Gastroesophageal sphincter (tissue), 3 donors: ENCODE results near the gene HMGB1.

Experiments used
- CTCF ChIP-seq, 4 experiments: fragments of 200-600 bp in 2 of 4; fragments of 450-650 bp in 2 of 4; sonication (generic) in 1 of 4; IDR thresholded peaks; one replicate each; pipeline ENCODE4 v1.5.1; 2017 to 2019; ENCODE audit warnings: antibody characterized with exemption in 4 of 4, mild to moderate bottlenecking in 2 of 4, moderate library complexity in 2 of 4
- POLR2A ChIP-seq, 2 donors: fragments of 450-650 bp; IDR thresholded peaks; one replicate each; pipeline ENCODE4 v1.6.1; 2017; ENCODE audit warnings: antibody characterized with exemption in 2 of 2, mild to moderate bottlenecking in 2 of 2, moderate library complexity in 1 of 2
- POLR2AphosphoS5 ChIP-seq: sonication (generic); formaldehyde crosslinking; IDR thresholded peaks from one replicate; pipeline ENCODE4 v1.6.1; 2017; ENCODE audit warnings: antibody characterized with exemption

DNA sequence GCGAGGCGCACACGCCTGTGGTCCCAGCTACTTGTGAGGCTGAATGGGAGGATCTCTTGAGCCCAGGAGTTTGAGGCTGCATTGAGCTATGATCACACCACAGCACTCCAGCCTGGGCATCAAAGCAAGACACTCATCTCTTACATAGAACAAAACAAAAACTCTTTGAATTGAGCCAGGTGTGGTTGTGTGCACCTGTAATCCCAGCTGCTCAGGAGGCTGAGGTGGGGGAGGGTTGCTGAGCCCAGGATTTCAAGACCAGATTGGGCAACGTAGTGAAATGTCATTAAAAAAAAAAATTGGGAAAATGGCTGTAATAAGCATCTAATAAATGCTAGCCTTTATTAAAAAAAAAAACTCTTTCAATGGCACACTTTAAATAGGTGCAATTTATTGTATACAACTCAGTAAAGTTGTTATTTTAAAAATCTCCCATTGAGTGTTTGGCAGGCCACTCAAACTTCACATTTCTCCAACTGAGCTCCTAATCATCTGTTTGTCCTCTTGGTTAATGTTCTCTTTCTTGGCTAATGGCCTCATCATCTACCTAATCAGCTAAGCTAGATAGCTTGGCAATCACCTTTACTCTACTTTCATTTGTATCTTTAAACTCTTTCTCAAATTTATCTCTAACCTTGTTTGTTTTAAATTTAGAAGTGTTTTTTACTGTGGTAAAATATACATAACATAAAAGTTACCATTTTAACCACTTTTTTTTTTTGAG, 28.1 kb upstream of the HMGB1 start:
- TF ChIP-seq POLR2A (IDR thresholded peaks at IDR 0.05) (no peak), CTCF (IDR thresholded peaks at IDR 0.05) (no peak), POLR2AphosphoS5 (no peak)
